Naive thymus-derived CD4-positive, alpha-beta T cell (primary cell): Measurements from ENCODE around the gene CAPN10. TPM values are rescaled to one million over a fixed set of nuclear protein-coding genes. Genes with fewer than 3 reads are reported as not detected.

ENCODE experiments used
- ATAC-seq: fragments of 150-1000 bp; cut with Tn5 transposase; 2 replicates; pipeline ENCODE4 v1.10.0; 2021; ENCODE audit warnings: mild to moderate bottlenecking, moderate library complexity
- CTCF ChIA-PET: fragments of 350-600 bp; sonication (Branson Sonifier 250); formaldehyde crosslinking; loops from one replicate; lab custom pipeline; 2021; ENCODE audit warnings: antibody characterized with exemption; lab: Charles Lee
- POLR2A ChIA-PET: fragments of 350-600 bp; sonication (Branson Sonifier 250); formaldehyde crosslinking; loops from one replicate; lab custom pipeline; 2021; ENCODE audit warnings: antibody characterized with exemption, inconsistent platforms; lab: Charles Lee
- DNase-seq, 9 donors: peaks; one replicate each; pipeline versions ENCODE4 v3.0.0 to v3.0.0-alpha.2; 2020 to 2022; ENCODE audit warnings: mixed read lengths in 1 of 9
- H3K27ac ChIP-seq: one replicate; pipeline ENCODE4 v1.7.0; 2013; ENCODE audit warnings: mild to moderate bottlenecking, low read depth, low read length, moderate library complexity
- H3K27me3 ChIP-seq, 2 donors: one replicate each; pipeline ENCODE4 v1.7.0; 2013; ENCODE audit warnings: low read length in 2 of 2, mild to moderate bottlenecking in 2 of 2, moderate library complexity in 2 of 2; ENCODE audit not compliant: control insufficient read depth in 2 of 2, insufficient read depth in 2 of 2
- H3K36me3 ChIP-seq, 3 experiments: 1 replicate in 2 of 3; 2 replicates in 1 of 3; pipeline ENCODE4 v1.7.0; 2013; ENCODE audit warnings: low read length in 3 of 3, mild to moderate bottlenecking in 3 of 3, moderate library complexity in 1 of 3; ENCODE audit not compliant: insufficient read depth in 3 of 3, control insufficient read depth in 2 of 3
- H3K4me1 ChIP-seq, 2 donors: one replicate each; pipeline ENCODE4 v1.7.0; 2013; ENCODE audit warnings: low read length in 2 of 2, mild to moderate bottlenecking in 2 of 2, moderate library complexity in 1 of 2; ENCODE audit not compliant: control insufficient read depth in 2 of 2, insufficient read depth in 2 of 2
- H3K4me3 ChIP-seq: 2 replicates; pipeline ENCODE4 v1.7.0; 2013; ENCODE audit warnings: mild to moderate bottlenecking, low read length
- H3K9me3 ChIP-seq, 3 experiments: 1 replicate in 2 of 3; 2 replicates in 1 of 3; pipeline ENCODE4 v1.7.0; 2013; ENCODE audit warnings: low read length in 3 of 3; ENCODE audit not compliant: control insufficient read depth in 2 of 3
- H3K27ac Mint-ChIP-seq, 9 donors: one replicate each; pipeline ENCODE4 v1.8.0; 2020 to 2022; ENCODE audit warnings: mixed read lengths in 9 of 9, mild to moderate bottlenecking in 8 of 9, moderate library complexity in 5 of 9, inconsistent platforms in 2 of 9
- H3K27me3 Mint-ChIP-seq, 5 donors: one replicate each; pipeline ENCODE4 v1.8.0; 2021 to 2022; ENCODE audit warnings: mixed read lengths in 5 of 5, mild to moderate bottlenecking in 1 of 5
- H3K36me3 Mint-ChIP-seq, 5 donors: one replicate each; pipeline ENCODE4 v1.8.0; 2020 to 2022; ENCODE audit warnings: mixed read lengths in 5 of 5, mild to moderate bottlenecking in 3 of 5, inconsistent platforms in 1 of 5
- H3K4me1 Mint-ChIP-seq, 7 donors: one replicate each; pipeline ENCODE4 v1.8.0; 2020 to 2022; ENCODE audit warnings: mixed read lengths in 7 of 7, mild to moderate bottlenecking in 3 of 7, inconsistent platforms in 1 of 7
- H3K4me3 Mint-ChIP-seq, 10 donors: one replicate each; pipeline ENCODE4 v1.8.0; 2020 to 2022; ENCODE audit warnings: mild to moderate bottlenecking in 10 of 10, mixed read lengths in 10 of 10, moderate library complexity in 6 of 10, inconsistent platforms in 2 of 10
- H3K9me3 Mint-ChIP-seq, 11 donors: one replicate each; pipeline ENCODE4 v1.8.0; 2020 to 2022; ENCODE audit warnings: mixed read lengths in 11 of 11, mild to moderate bottlenecking in 4 of 11, inconsistent platforms in 1 of 11, moderate library complexity in 1 of 11
- intact Hi-C, 2 donors: fragments of 100-400 bp; cut with micrococcal nuclease; formaldehyde crosslinking; loops; one replicate each; pipeline ENCODE4 v1.15.1; 2023
- polyA plus RNA-seq, 2 donors: library from polyadenylated mRNA; unstranded; fragments of 300-500 nt; fragmentation: Illumina TruSeq; gene quantifications; one replicate each; pipeline ENCODE4 v1.2.3, GENCODE V29; 2021
- total RNA-seq, 6 experiments: library from RNA in 5 of 6; stranded (reverse) in 5 of 6; gene quantifications; 1 replicate in 5 of 6; 2 replicates in 1 of 6; pipeline ENCODE4 v1.2.3 and lab custom pipeline; 2021 to 2026

Gene CAPN10
- total and polyA plus RNA-seq, 7 experiments from 2014 or later, result 8.4 to 74.8 (median 54.9) TPM

- peak in 1 of 9 donors; percentile 1 for DNase-seq
- Mint-ChIP-seq H3K4me3 (no peak overlapping the region), H3K27me3 (no peaks in the 10 kb centered on the region), H3K4me1 (peaks cover 0 to 13% (median 0%) of the 10 kb centered on the region in 7 donors), H3K27ac (no peak overlapping the region), H3K36me3 (peaks cover 0 to 7% (median 6%) of the 10 kb centered on the region in 5 donors), H3K9me3 (no peaks in the 10 kb centered on the region)
- Histone ChIP-seq H3K27ac (no peak overlapping the region), H3K4me1 (no peaks in the 10 kb centered on the region), H3K27me3 (no peaks in the 10 kb centered on the region), H3K9me3 (no peaks in the 10 kb centered on the region), H3K36me3 (peaks cover 0 to 20% (median 0%) of the 10 kb centered on the region in 3 experiments), H3K4me3 (no peak overlapping the region)
- no peak for ATAC-seq
- ChIA-PET POLR2A (no interaction called here), CTCF (no interaction called here)
- intact Hi-C loops, result no loop called here
These were observed 18.6 kb downstream of the CAPN10 start for GRCh38 chr2:240604939-240605716.

- Histone ChIP-seq H3K4me1 (no peaks in the 10 kb centered on the region), H3K27me3 (no peaks in the 10 kb centered on the region), H3K27ac (no peak overlapping the region), H3K9me3 (no peaks in the 10 kb centered on the region), H3K4me3 (no peak overlapping the region), H3K36me3 (peaks cover 0 to 11% (median 0%) of the 10 kb centered on the region in 3 experiments)
- Mint-ChIP-seq H3K9me3 (no peaks in the 10 kb centered on the region), H3K36me3 (peaks cover under 1 to 8% (median 7%) of the 10 kb centered on the region in 5 donors), H3K4me3 (no peak overlapping the region), H3K27ac (peak overlapping the region in 1 of 9 donors; percentile 12), H3K27me3 (no peaks in the 10 kb centered on the region), H3K4me1 (peaks cover 0 to 14% (median under 1%) of the 10 kb centered on the region in 7 donors)
- ATAC-seq (no peak), DNase-seq (peak in 1 of 9 donors; percentile 6)
- POLR2A ChIA-PET, result no interaction called here
- intact Hi-C loops, result no loop called here
- CTCF ChIA-PET, result no interaction called here
These were observed 19.6 kb downstream of the CAPN10 start for GRCh38 chr2:240605867-240606743.

GRCh38 chr2:240611601-240612210, 25.2 kb downstream of the CAPN10 start:
- H3K36me3 ChIP-seq, result no peaks in the 10 kb centered on the region
- no peaks in the 10 kb centered on the region for H3K27me3 ChIP-seq
- ChIA-PET CTCF (no interaction called here), POLR2A (no interaction called here)
- no peak overlapping the region for H3K27ac ChIP-seq
- H3K4me1 ChIP-seq, result peaks cover 0 to 16% of the 10 kb centered on the region in 2 donors
- peaks cover 0 to 3% (median 0%) of the 10 kb centered on the region in 11 donors for H3K9me3 Mint-ChIP-seq
- peaks cover 0 to 28% (median 11%) of the 10 kb centered on the region in 7 donors for H3K4me1 Mint-ChIP-seq
- ATAC-seq (peak; percentile 73), DNase-seq (no peak)
- no peaks in the 10 kb centered on the region for H3K27me3 Mint-ChIP-seq
- no peaks in the 10 kb centered on the region for H3K9me3 ChIP-seq
- H3K4me3 Mint-ChIP-seq, result peak overlapping the region in 4 of 10 donors; percentile 11 to 72 (median 30)
- peaks cover 7 to 26% (median 13%) of the 10 kb centered on the region in 5 donors for H3K36me3 Mint-ChIP-seq
- intact Hi-C loops, result loop anchor here in 1 of 2 donors (2.0 kb wide), 1 partner anchor 45 kb away; no protein-coding TSS in a partner anchor
- peak overlapping the region in 5 of 9 donors; percentile 14 to 70 (median 33) for H3K27ac Mint-ChIP-seq
- no peak overlapping the region for H3K4me3 ChIP-seq

- Histone ChIP-seq H3K27me3 (no peaks in the 10 kb centered on the region), H3K9me3 (no peaks in the 10 kb centered on the region), H3K4me3 (no peak overlapping the region), H3K36me3 (no peaks in the 10 kb centered on the region), H3K27ac (no peak overlapping the region), H3K4me1 (peaks cover 0 to 16% of the 10 kb centered on the region in 2 donors)
- Mint-ChIP-seq H3K36me3 (peaks cover 7 to 36% (median 24%) of the 10 kb centered on the region in 5 donors), H3K9me3 (peaks cover 0 to 12% (median 5%) of the 10 kb centered on the region in 11 donors), H3K27ac (no peak overlapping the region), H3K4me3 (no peak overlapping the region), H3K4me1 (peaks cover 0 to 31% (median 12%) of the 10 kb centered on the region in 7 donors), H3K27me3 (no peaks in the 10 kb centered on the region)
- ChIA-PET POLR2A (no interaction called here), CTCF (no interaction called here)
- intact Hi-C loops, result loop anchor here in 1 of 2 donors (1.0 to 2.0 kb wide), 2 partner anchors 8 to 47 kb away; no protein-coding TSS in a partner anchor
- no peak for ATAC-seq
- no peak for DNase-seq
These were observed 27.2 kb downstream of the CAPN10 start for GRCh38 chr2:240613781-240614180.

- H3K4me3 Mint-ChIP-seq, result no peak overlapping the region
- intact Hi-C loops, result no loop called here
- no peak overlapping the region for H3K4me3 ChIP-seq
- H3K36me3 Mint-ChIP-seq, result peaks cover 7 to 37% (median 24%) of the 10 kb centered on the region in 5 donors
- H3K27ac ChIP-seq, result no peak overlapping the region
- H3K36me3 ChIP-seq, result no peaks in the 10 kb centered on the region
- H3K4me1 ChIP-seq, result peaks cover 0 to 16% of the 10 kb centered on the region in 2 donors
- ChIA-PET POLR2A (no interaction called here), CTCF (no interaction called here)
- ATAC-seq (no peak), DNase-seq (peak in 1 of 9 donors; percentile 1)
- H3K27me3 Mint-ChIP-seq, result no peaks in the 10 kb centered on the region
- H3K27ac Mint-ChIP-seq, result no peak overlapping the region
- peaks cover 0 to 13% (median 5%) of the 10 kb centered on the region in 11 donors for H3K9me3 Mint-ChIP-seq
- no peaks in the 10 kb centered on the region for H3K9me3 ChIP-seq
- H3K4me1 Mint-ChIP-seq, result peaks cover 0 to 34% (median 12%) of the 10 kb centered on the region in 7 donors
- H3K27me3 ChIP-seq, result no peaks in the 10 kb centered on the region
These were observed 27.9 kb downstream of the CAPN10 start for GRCh38 chr2:240614391-240614790.

GRCh38 chr2:240615396-240615795, 28.9 kb downstream of the CAPN10 start:
- DNase-seq, result no peak
- Histone ChIP-seq H3K36me3 (no peaks in the 10 kb centered on the region), H3K9me3 (no peaks in the 10 kb centered on the region), H3K4me3 (no peak overlapping the region), H3K27ac (no peak overlapping the region), H3K4me1 (peaks cover 0 to 17% of the 10 kb centered on the region in 2 donors), H3K27me3 (no peaks in the 10 kb centered on the region)
- Mint-ChIP-seq H3K36me3 (peaks cover 7 to 34% (median 24%) of the 10 kb centered on the region in 5 donors), H3K27me3 (no peaks in the 10 kb centered on the region), H3K9me3 (peaks cover 0 to 13% (median 5%) of the 10 kb centered on the region in 11 donors), H3K27ac (peak overlapping the region in 1 of 9 donors; percentile 1), H3K4me3 (no peak overlapping the region), H3K4me1 (peaks cover 5 to 38% (median 14%) of the 10 kb centered on the region in 7 donors)
- peak; percentile 48 for ATAC-seq
- POLR2A ChIA-PET, result no interaction called here
- CTCF ChIA-PET, result no interaction called here
- intact Hi-C loops, result no loop called here
